GM23248 (cell line): ENCODE measurements around the gene TRPM3. TPM values are rescaled to one million over a fixed set of nuclear protein-coding genes. Genes with fewer than 3 reads are reported as not detected.

ENCODE experiments used
- DNase-seq: peaks from one replicate; pipeline ENCODE4 v3.0.0-alpha.2; 2015
- H2AFZ ChIP-seq: fragments of 200-600 bp; sonication (generic); 2 replicates; pipeline ENCODE4 v1.6.1; 2016; ENCODE audit warnings: antibody characterized with exemption
- H3F3A ChIP-seq: fragments of 200-600 bp; sonication (generic); 2 replicates; pipeline ENCODE4 v1.6.1; 2016; ENCODE audit warnings: mild to moderate bottlenecking, antibody characterized with exemption, mixed run types; ENCODE audit not compliant: insufficient read depth
- H3K27ac ChIP-seq: fragments of 200-600 bp; sonication (generic); 2 replicates; pipeline ENCODE4 v1.5.1; 2016; ENCODE audit warnings: mild to moderate bottlenecking
- H3K27me3 ChIP-seq: fragments of 200-600 bp; sonication (generic); replicated peaks from 2 replicates; pipeline ENCODE4 v1.6.1; 2016; ENCODE audit warnings: mild to moderate bottlenecking; ENCODE audit not compliant: insufficient read depth
- H3K36me3 ChIP-seq: fragments of 200-600 bp; sonication (generic); 2 replicates; pipeline ENCODE4 v1.6.1; 2016; ENCODE audit warnings: low read depth, mild to moderate bottlenecking
- H3K4me1 ChIP-seq: fragments of 200-600 bp; sonication (generic); 2 replicates; pipeline ENCODE4 v1.6.1; 2016; ENCODE audit warnings: mild to moderate bottlenecking; ENCODE audit not compliant: insufficient read depth
- H3K4me2 ChIP-seq: fragments of 200-600 bp; sonication (generic); one replicate; pipeline ENCODE4 v1.6.1; 2016; ENCODE audit warnings: mild to moderate bottlenecking; ENCODE audit not compliant: unreplicated experiment
- H3K4me3 ChIP-seq: fragments of 200-600 bp; sonication (generic); 2 replicates; pipeline ENCODE4 v1.5.1; 2016; ENCODE audit warnings: mild to moderate bottlenecking
- H3K79me2 ChIP-seq: fragments of 200-600 bp; sonication (generic); 2 replicates; pipeline ENCODE4 v1.6.1; 2016; ENCODE audit warnings: mild to moderate bottlenecking; ENCODE audit not compliant: insufficient read depth
- H3K9ac ChIP-seq: fragments of 200-600 bp; sonication (generic); 2 replicates; pipeline ENCODE4 v1.6.1; 2016; ENCODE audit warnings: mild to moderate bottlenecking
- H3K9me2 ChIP-seq: fragments of 200-600 bp; sonication (generic); 2 replicates; pipeline ENCODE4 v1.6.1; 2016; ENCODE audit warnings: mixed run types, mild to moderate bottlenecking, moderate library complexity; ENCODE audit not compliant: insufficient read depth
- H3K9me3 ChIP-seq: fragments of 200-600 bp; sonication (generic); one replicate; pipeline ENCODE4 v1.6.1; 2017; ENCODE audit warnings: low read depth
- H4K20me1 ChIP-seq: fragments of 200-600 bp; sonication (generic); 2 replicates; pipeline ENCODE4 v1.6.0; 2016; ENCODE audit not compliant: insufficient read depth
- EZH2 ChIP-seq: fragments of 200-600 bp; sonication (generic); IDR thresholded peaks from 2 replicates; pipeline ENCODE4 v1.6.1; 2018; ENCODE audit warnings: antibody characterized with exemption, mild to moderate bottlenecking; ENCODE audit not compliant: insufficient read depth, poor library complexity, severe bottlenecking
- EZH2phosphoT487 ChIP-seq: fragments of 200-600 bp; sonication (generic); IDR thresholded peaks from 2 replicates; pipeline ENCODE4 v1.6.1; 2018; ENCODE audit warnings: antibody characterized with exemption, moderate library complexity, mild to moderate bottlenecking, low read depth; ENCODE audit not compliant: insufficient read depth
- WGBS, 2 experiments: methylation state at CpG; one replicate each; pipeline ENCODE4 v1.1.6; 2015 to 2017; ENCODE audit warnings: low lambda C conversion rate in 2 of 2, low coverage in 1 of 2; ENCODE audit errors: missing lambda C conversion rate in 2 of 2; 5-methylcytosine and 5-hydroxymethylcytosine counted together
- in situ Hi-C: fragments of 300-500 bp; cut with MboI; formaldehyde crosslinking; loops from 2 replicates; pipeline ENCODE4 v1.15.0; 2020
- polyA plus RNA-seq: library from polyadenylated mRNA; unstranded; fragments of >200 nt; fragmentation: Nextera tagmentation; extraction: Ambion mirVana; gene quantifications from 2 replicates; pipeline ENCODE4 v1.2.1, GENCODE V29; 2016
- total RNA-seq: library from RNA; depleted of rRNA; stranded (reverse); fragments of >200 nt; shearing (Covaris generic); gene quantifications from 2 replicates; pipeline ENCODE4 v1.2.3, GENCODE V29; 2014

TRPM3 gene
- total and polyA plus RNA-seq, 2 experiments from 2014 or later, result not detected

GRCh38 chr9:70609011-70609410 is 512.4 kb downstream of the TRPM3 start:
- Histone ChIP-seq H3F3A (peaks cover 8% of the 10 kb centered on the region), H3K4me3 (no peak overlapping the region), H3K79me2 (no peaks in the 10 kb centered on the region), H3K9ac (0 out of 2 replicates have a peak overlapping the region, but pooled peaks have one; percentile 32), H3K27ac (peak overlapping the region; percentile 57), H3K27me3 (no peaks in the 10 kb centered on the region), H3K9me3 (no peaks in the 10 kb centered on the region), H3K4me1 (peaks cover 12% of the 10 kb centered on the region), H3K4me2 (peak overlapping the region; percentile 49), H3K36me3 (no peaks in the 10 kb centered on the region), H4K20me1 (no peaks in the 10 kb centered on the region), H2AFZ (no peak overlapping the region), H3K9me2 (no peaks in the 10 kb centered on the region)
- WGBS, 2 experiments, result 91 to 98% methylated on average over 2 of the region's 2 CpGs
- no peak for DNase-seq
- in situ Hi-C loops, result loop anchor here (10.0 kb wide), 1 partner anchor 254 kb away; no protein-coding TSS in a partner anchor
- TF ChIP-seq EZH2phosphoT487, result no peak
- TF ChIP-seq EZH2, result no peak

GRCh38 chr9:70607926-70608325 is 513.5 kb downstream of the TRPM3 start:
- H4K20me1 ChIP-seq, result no peaks in the 10 kb centered on the region
- no peaks in the 10 kb centered on the region for H3K9me3 ChIP-seq
- H3K27ac ChIP-seq, result no peak overlapping the region
- H3K4me3 ChIP-seq, result no peak overlapping the region
- WGBS, 2 experiments, result 66 to 71% methylated on average over 9 of the region's 9 CpGs
- DNase-seq, result no peak
- in situ Hi-C loops, result loop anchor here (10.0 kb wide), 1 partner anchor 253 kb away; no protein-coding TSS in a partner anchor
- no peak overlapping the region for H2AFZ ChIP-seq
- peaks cover 8% of the 10 kb centered on the region for H3F3A ChIP-seq
- TF ChIP-seq EZH2, result no peak
- no peak for TF ChIP-seq EZH2phosphoT487
- no peak overlapping the region for H3K4me2 ChIP-seq
- H3K27me3 ChIP-seq, result no peaks in the 10 kb centered on the region
- no peaks in the 10 kb centered on the region for H3K9me2 ChIP-seq
- H3K36me3 ChIP-seq, result no peaks in the 10 kb centered on the region
- H3K79me2 ChIP-seq, result no peaks in the 10 kb centered on the region
- peaks cover 12% of the 10 kb centered on the region for H3K4me1 ChIP-seq
- no peak overlapping the region for H3K9ac ChIP-seq

DNA sequence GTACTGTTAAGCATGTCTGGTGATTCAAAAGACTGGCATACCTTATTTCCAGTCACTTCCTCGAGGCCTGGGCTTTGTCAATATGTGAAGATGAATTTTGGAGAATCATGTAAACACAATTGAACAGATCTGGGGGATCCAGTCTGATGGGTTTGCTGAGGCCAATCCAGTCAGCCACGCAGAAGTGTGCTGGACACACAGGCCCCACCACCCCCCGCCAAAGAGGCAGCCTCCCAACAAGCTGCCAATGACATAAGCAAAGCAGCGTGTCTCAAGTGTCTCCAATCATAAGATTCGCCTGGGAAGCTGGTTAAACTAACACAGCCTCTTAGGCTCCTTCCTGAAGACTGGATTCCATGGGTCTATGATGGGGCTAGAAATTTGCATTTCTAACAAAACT is 514.1 kb downstream of the TRPM3 start:
- no peaks in the 10 kb centered on the region for H3K36me3 ChIP-seq

DNA sequence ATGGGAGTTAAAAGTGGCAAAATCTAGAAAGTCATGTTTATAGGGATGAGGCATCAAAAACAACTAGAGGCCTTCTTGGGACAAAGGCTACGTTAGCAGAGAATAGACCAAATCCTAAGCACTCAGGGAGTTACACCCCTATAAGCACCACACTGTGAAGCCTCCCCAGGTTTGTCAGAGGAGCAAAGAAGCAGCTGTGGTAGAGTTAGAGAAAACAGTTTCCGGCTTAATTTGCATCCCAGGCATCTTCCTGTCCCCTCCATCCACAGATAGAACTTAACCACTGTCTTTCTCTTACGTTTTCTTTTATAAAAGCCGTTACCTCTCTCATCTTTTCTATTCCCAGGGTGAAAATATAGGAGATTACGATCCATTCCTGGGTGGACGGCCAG is 518.4 kb downstream of the TRPM3 start:
- Histone ChIP-seq H3K9ac (no peak overlapping the region), H4K20me1 (no peaks in the 10 kb centered on the region), H3K27me3 (no peaks in the 10 kb centered on the region), H3K79me2 (no peaks in the 10 kb centered on the region), H3K4me3 (no peak overlapping the region), H2AFZ (no peak overlapping the region), H3K4me1 (peaks cover 25% of the 10 kb centered on the region), H3K9me3 (no peaks in the 10 kb centered on the region), H3K9me2 (no peaks in the 10 kb centered on the region), H3K27ac (no peak overlapping the region), H3K36me3 (no peaks in the 10 kb centered on the region), H3F3A (peaks cover 20% of the 10 kb centered on the region), H3K4me2 (no peak overlapping the region)
- in situ Hi-C loops, result loop anchor here (10.0 kb wide), 1 partner anchor 248 kb away; no protein-coding TSS in a partner anchor
- 78 to 81% methylated on average over 6 of the region's 6 CpGs for WGBS, 2 experiments
- no peak for TF ChIP-seq EZH2
- TF ChIP-seq EZH2phosphoT487, result no peak
- no peak for DNase-seq

More for the DNA sequence above, 514.1 kb downstream of the TRPM3 start:
- H3K9me3 ChIP-seq, result no peaks in the 10 kb centered on the region
- no peaks in the 10 kb centered on the region for H4K20me1 ChIP-seq
- no peaks in the 10 kb centered on the region for H3K79me2 ChIP-seq
- H3K4me2 ChIP-seq, result no peak overlapping the region
- peaks cover 12% of the 10 kb centered on the region for H3K4me1 ChIP-seq
- no peaks in the 10 kb centered on the region for H3K9me2 ChIP-seq
- DNase-seq, result no peak
- H3K27me3 ChIP-seq, result no peaks in the 10 kb centered on the region
- in situ Hi-C loops, result loop anchor here (10.0 kb wide), 1 partner anchor 253 kb away; no protein-coding TSS in a partner anchor
- WGBS, 2 experiments, result 84 to 86% methylated on average over 5 of the region's 5 CpGs
- H3K9ac ChIP-seq, result no peak overlapping the region
- no peak overlapping the region for H3K4me3 ChIP-seq
- no peak overlapping the region for H2AFZ ChIP-seq
- peaks cover 8% of the 10 kb centered on the region for H3F3A ChIP-seq
- no peak for TF ChIP-seq EZH2
- no peak for TF ChIP-seq EZH2phosphoT487
- no peak overlapping the region for H3K27ac ChIP-seq
